Transverse colon (tissue), 4 donors: Measurements from ENCODE around the gene UBE2E2. TPM values are rescaled to one million over a fixed set of nuclear protein-coding genes. Genes with fewer than 3 reads are reported as not detected.

Experiments
- DNase-seq: peaks from one replicate; pipeline ENCODE4 v3.0.0-alpha.2; 2019
- H3K27ac ChIP-seq, 4 donors: fragments of 200-600 bp; sonication (generic); 2 replicates each; pipeline ENCODE4 v1.5.1; 2016 to 2018; ENCODE audit warnings: inconsistent platforms in 4 of 4
- H3K27me3 ChIP-seq: fragments of 200-600 bp; sonication (generic); 2 replicates; pipeline ENCODE4 v1.5.1; 2017; ENCODE audit warnings: inconsistent platforms
- H3K36me3 ChIP-seq, 4 donors: fragments of 200-600 bp; sonication (generic); 2 replicates each; pipeline ENCODE4 v1.5.1; 2017 to 2019; ENCODE audit warnings: inconsistent platforms in 4 of 4
- H3K4me1 ChIP-seq, 4 donors: fragments of 200-600 bp; sonication (generic); 2 replicates each; pipeline ENCODE4 v1.5.1; 2017 to 2020; ENCODE audit warnings: inconsistent platforms in 4 of 4
- H3K4me3 ChIP-seq, 4 donors: fragments of 200-600 bp; sonication (generic); 1 replicate in 1 of 4; 2 replicates in 3 of 4; pipeline versions ENCODE4 v1.5.1 to v1.6.1; 2017 to 2019; ENCODE audit warnings: inconsistent platforms in 4 of 4
- H3K9me3 ChIP-seq, 2 donors: fragments of 200-600 bp; sonication (generic); 2 replicates each; pipeline ENCODE4 v1.5.1; 2017 to 2019; ENCODE audit warnings: inconsistent platforms in 2 of 2
- CTCF ChIP-seq, 5 experiments: fragments of 200-600 bp in 3 of 5; fragments of 450-650 bp in 2 of 5; sonication (generic) in 3 of 5; IDR thresholded peaks; 1 replicate in 2 of 5; 2 replicates in 3 of 5; pipeline ENCODE4 v1.5.1; 2016 to 2017; ENCODE audit warnings: antibody characterized with exemption in 5 of 5, inconsistent platforms in 3 of 5, mild to moderate bottlenecking in 2 of 5, moderate library complexity in 1 of 5
- EP300 ChIP-seq: sonication (generic); formaldehyde crosslinking; IDR thresholded peaks from one replicate; pipeline ENCODE4 v1.6.1; 2017; ENCODE audit warnings: antibody characterized with exemption, low read depth
- POLR2A ChIP-seq: fragments of 450-650 bp; IDR thresholded peaks from one replicate; pipeline ENCODE4 v1.6.1; 2016; ENCODE audit warnings: antibody characterized with exemption, mild to moderate bottlenecking, moderate library complexity
- POLR2AphosphoS5 ChIP-seq, 3 donors: sonication (generic); formaldehyde crosslinking; IDR thresholded peaks; one replicate each; pipeline ENCODE4 v1.6.1; 2016; ENCODE audit warnings: antibody characterized with exemption in 3 of 3
- WGBS, 2 donors: methylation state at CpG; one replicate each; pipeline ENCODE4 v1.1.5; 2018; ENCODE audit warnings: low coverage in 1 of 2; 5-methylcytosine and 5-hydroxymethylcytosine counted together
- in situ Hi-C, 4 donors: fragments of 200-750 bp; cut with MboI; loops; one replicate each; pipeline versions ENCODE4 v1.15.0 to v1.15.1; 2017; ENCODE audit warnings: low sequenced_read_pairs in 3 of 4, low pct_ligation_motif_present in 1 of 4, low pct_unique_long_range_greater_than_20kb in 1 of 4
- intact Hi-C: fragments of 100-400 bp; cut with DNase I; formaldehyde crosslinking; loops from one replicate; pipeline ENCODE4 v1.15.1; 2023; ENCODE audit warnings: low total_unique reads
- total RNA-seq, 4 donors: library from RNA; depleted of rRNA; stranded (reverse); fragments of >200 nt; gene quantifications; one replicate each; pipeline ENCODE4 v1.1.0, GENCODE V29; 2016

UBE2E2 gene
- total RNA-seq, 4 donors from 2014 or later = 5.4 to 133 (median 7.6) TPM

GRCh38 chr3:23587513-23587912, 384.4 kb downstream of the UBE2E2 start:
- no peaks in the 10 kb centered on the region for H3K36me3 ChIP-seq
- TF ChIP-seq EP300 (no peak), POLR2A (no peak), CTCF (IDR thresholded peaks at IDR 0.05) (no peak), POLR2AphosphoS5 (IDR thresholded peaks at IDR 0.05) (no peak)
- no peaks in the 10 kb centered on the region for H3K27me3 ChIP-seq
- no peaks in the 10 kb centered on the region for H3K9me3 ChIP-seq
- DNase-seq = no peak
- WGBS, 2 donors = 77 to 85% methylated on average over 3 of the region's 3 CpGs
- no peak overlapping the region for H3K27ac ChIP-seq
- in situ Hi-C loops (no loop called here), intact Hi-C loops (no loop called here)
- H3K4me1 ChIP-seq = no peaks in the 10 kb centered on the region
- no peak overlapping the region for H3K4me3 ChIP-seq

DNA sequence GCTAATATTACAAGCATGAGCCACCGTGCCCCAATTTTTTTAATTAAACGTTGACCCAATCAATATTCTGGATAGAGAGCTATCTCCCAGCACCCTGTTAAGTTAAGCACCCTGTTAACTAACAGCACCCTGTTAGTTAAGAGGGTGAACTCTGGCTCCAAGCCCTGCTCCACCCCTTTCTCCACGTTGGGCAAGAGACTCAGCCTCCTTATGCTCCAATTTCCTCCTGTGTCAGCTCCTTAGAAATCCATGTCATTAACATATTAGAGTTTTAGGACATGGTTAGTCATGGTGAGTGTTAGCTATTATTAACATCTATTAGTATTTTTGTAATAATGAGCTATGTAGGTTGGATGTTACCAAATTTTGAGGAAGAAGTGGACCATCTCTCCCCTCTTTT, 385.4 kb downstream of the UBE2E2 start:
- Histone ChIP-seq H3K4me1 (no peaks in the 10 kb centered on the region), H3K27ac (no peak overlapping the region), H3K9me3 (no peaks in the 10 kb centered on the region), H3K4me3 (no peak overlapping the region), H3K36me3 (no peaks in the 10 kb centered on the region), H3K27me3 (no peaks in the 10 kb centered on the region)
- in situ Hi-C loops = no loop called here
- 72% methylated on average over 3 of the region's 3 CpGs; no CpG with 5 or more reads in 1 of the 2 donors for WGBS, 2 donors
- intact Hi-C loops = no loop called here
- TF ChIP-seq POLR2A (no peak), CTCF (IDR thresholded peaks at IDR 0.05) (no peak), EP300 (no peak), POLR2AphosphoS5 (IDR thresholded peaks at IDR 0.05) (no peak)
- DNase-seq = no peak

DNA sequence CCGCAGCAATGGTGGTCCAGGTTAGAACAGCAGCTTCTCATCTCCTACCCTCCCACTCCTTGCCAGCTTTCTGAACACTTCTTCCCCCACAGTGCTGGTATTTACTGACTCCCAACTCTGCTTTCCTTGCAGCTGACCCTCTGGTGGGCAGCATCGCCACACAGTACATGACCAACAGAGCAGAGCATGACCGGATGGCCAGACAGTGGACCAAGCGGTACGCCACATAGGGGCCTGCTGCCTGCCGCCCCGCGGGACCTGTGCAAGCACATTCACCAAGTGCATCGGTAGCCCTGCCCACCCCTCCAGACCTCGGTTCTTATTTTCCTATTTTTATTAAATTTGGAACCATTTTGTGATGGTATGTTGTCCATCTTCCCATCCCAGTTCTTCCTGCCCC, 386.5 kb downstream of the UBE2E2 start:
- Histone ChIP-seq H3K9me3 (no peaks in the 10 kb centered on the region), H3K27ac (no peak overlapping the region), H3K4me3 (no peak overlapping the region), H3K27me3 (no peaks in the 10 kb centered on the region), H3K36me3 (no peaks in the 10 kb centered on the region), H3K4me1 (no peaks in the 10 kb centered on the region)
- in situ Hi-C loops (no loop called here), intact Hi-C loops (no loop called here)
- no peak for TF ChIP-seq EP300
- no peak for TF ChIP-seq POLR2A
- no peak for TF ChIP-seq POLR2AphosphoS5 (IDR thresholded peaks at IDR 0.05)
- no peak for TF ChIP-seq CTCF (IDR thresholded peaks at IDR 0.05)
- WGBS, 2 donors = 88 to 95% methylated on average over 10 of the region's 10 CpGs
- no peak for DNase-seq

DNA sequence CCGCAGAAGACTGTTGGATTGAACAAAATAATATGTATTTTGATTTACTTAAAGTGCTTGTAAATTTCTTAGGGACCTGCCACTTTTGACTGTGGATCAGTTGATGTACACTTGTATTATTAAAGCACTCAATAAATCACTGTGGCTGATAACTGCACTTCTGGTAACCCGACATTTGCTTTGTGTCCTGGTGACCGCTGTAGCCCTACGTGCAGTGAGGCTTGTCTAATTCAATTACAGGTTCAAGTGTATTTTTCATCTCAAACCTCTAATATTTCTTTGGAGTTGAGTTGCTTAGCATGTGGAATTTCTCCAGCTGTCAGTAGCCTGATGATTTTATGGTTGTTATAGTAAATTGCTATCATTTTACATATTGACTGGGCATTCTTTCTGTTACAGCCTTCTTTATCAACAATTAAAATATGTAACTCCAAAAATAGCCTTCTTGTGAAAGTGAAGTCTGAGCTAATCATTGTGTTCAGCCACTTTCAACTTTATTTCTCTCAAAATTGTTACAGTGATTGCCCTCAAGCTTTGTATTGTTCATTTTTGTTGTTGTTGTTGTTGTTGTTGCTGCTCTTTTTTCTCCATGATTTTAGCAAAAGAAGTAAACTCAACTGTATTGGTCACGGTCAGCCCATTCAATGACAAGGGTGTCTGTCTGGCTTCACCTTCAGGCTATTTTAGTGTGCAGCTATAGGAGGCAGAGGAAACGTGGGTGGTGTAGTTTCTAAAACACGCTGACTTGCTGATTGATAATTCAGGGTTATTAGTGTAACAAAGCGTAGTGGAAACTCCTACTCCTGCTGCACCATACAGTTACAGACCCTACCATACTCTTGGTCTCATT, 387.5 kb downstream of the UBE2E2 start:
- H3K36me3 ChIP-seq = no peaks in the 10 kb centered on the region
- intact Hi-C loops (no loop called here), in situ Hi-C loops (no loop called here)
- no peaks in the 10 kb centered on the region for H3K9me3 ChIP-seq
- no peaks in the 10 kb centered on the region for H3K27me3 ChIP-seq
- no peak overlapping the region for H3K4me3 ChIP-seq
- 84 to 88% methylated on average over 8 of the region's 8 CpGs for WGBS, 2 donors
- TF ChIP-seq POLR2A = no peak
- TF ChIP-seq POLR2AphosphoS5 (IDR thresholded peaks at IDR 0.05) = no peak
- no peak for TF ChIP-seq EP300
- TF ChIP-seq CTCF (IDR thresholded peaks at IDR 0.05) = no peak
- no peaks in the 10 kb centered on the region for H3K4me1 ChIP-seq
- no peak for DNase-seq
- H3K27ac ChIP-seq = no peak overlapping the region
